Measurements from ENCODE around the gene CREBRF. TPM values are rescaled to one million over a fixed set of nuclear protein-coding genes. Genes with fewer than 3 reads are reported as not detected.

Gene CREBRF
- total and polyA plus RNA-seq, 9 of the 15 experiments (the other 6 are each of a cell fraction or from before 2014, with no cell fraction given) = 1.1 to 4.9 (median 2.9) TPM

GRCh38 chr5:173020154-173020581 lies 36.0 kb upstream of the CREBRF start (continued):
- TF ChIP-seq YY1 (IDR thresholded peaks at IDR 0.05; ENCODE audit: borderline replicate concordance in 1 of 3, control insufficient read depth in 1 of 3, extremely low read depth in 1 of 3, insufficient read depth in 3 of 3, insufficient read length in 1 of 3, insufficient replicate concordance in 2 of 3, low read depth in 1 of 3, low read length in 2 of 3) (peak in 1 of 3 experiments; percentile 35), MNT (conservative IDR thresholded peaks at IDR 0.05) (peak; percentile 27 to 62; a peak in 1 of 4 replicates), TCF3 (CRISPR knock-in tag; IDR thresholded peaks at IDR 0.05) (peak; percentile 38; the same call in 1 of the 2 replicates), FOSL1 (tag; conservative IDR thresholded peaks at IDR 0.05) (peak; percentile 25; the same call in 1 of the 2 replicates), TAL1 (IDR thresholded peaks at IDR 0.05) (peak; percentile 19; the same call in 1 of the 2 replicates), ARID1B (IDR thresholded peaks at IDR 0.05) (peak; percentile 54), RAD51 (IDR thresholded peaks at IDR 0.05; ENCODE audit: borderline replicate concordance, low read depth) (0 out of 2 replicates have a peak, but pooled peaks have one; percentile 9), WHSC1 (IDR thresholded peaks at IDR 0.05; ENCODE audit: low read length) (no peak), JUND (IDR thresholded peaks at IDR 0.05; ENCODE audit: borderline replicate concordance, low read depth, low read length) (0 out of 2 replicates have a peak, but pooled peaks have one; percentile 24), JUND (tag; IDR thresholded peaks at IDR 0.05; ENCODE audit: borderline replicate concordance, low read depth, low read length) (no peak; the same call in 2 of the 3 replicates), LARP7 (IDR thresholded peaks at IDR 0.05) (no peak), NR2C2 (CRISPR knock-in tag; IDR thresholded peaks at IDR 0.05) (no peak), NR2C2 (tag; IDR thresholded peaks at IDR 0.05) (peak; percentile 82), E2F3 (CRISPR knock-in tag; IDR thresholded peaks at IDR 0.05) (no peak), STAG1 (CRISPR knock-in tag; IDR thresholded peaks at IDR 0.05; ENCODE audit: borderline replicate concordance) (no peak), ZNF766 (CRISPR knock-in tag; conservative IDR thresholded peaks at IDR 0.05) (peak; percentile 53; the same call in 1 of the 2 replicates), ZNF175 (CRISPR knock-in tag; IDR thresholded peaks at IDR 0.05; ENCODE audit: low read depth) (no peak), ARID4B (CRISPR knock-in tag; IDR thresholded peaks at IDR 0.05) (0 out of 2 replicates have a peak, but pooled peaks have one; percentile 40), RNF2 (IDR thresholded peaks at IDR 0.05) (peak; percentile 54; the same call in 1 of the 2 replicates), FOXP1 (CRISPR knock-in tag; IDR thresholded peaks at IDR 0.05) (peak; percentile 57; the same call in 1 of the 2 replicates), CBFA2T2 (conservative IDR thresholded peaks at IDR 0.05) (0 out of 2 replicates have a peak, but pooled peaks have one; percentile 27), HDAC1 (IDR thresholded peaks at IDR 0.05) (peak in 1 of 2 experiments; percentile 54; a peak in 1 of 4 replicates)
- TF ChIP-seq, protein P1, sequence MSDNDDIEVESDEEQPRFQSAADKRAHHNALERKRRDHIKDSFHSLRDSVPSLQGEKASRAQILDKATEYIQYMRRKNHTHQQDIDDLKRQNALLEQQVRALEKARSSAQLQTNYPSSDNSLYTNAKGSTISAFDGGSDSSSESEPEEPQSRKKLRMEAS (CRISPR knock-in tag; IDR thresholded peaks at IDR 0.05) = peak; percentile 58; the same call in 1 of the 2 replicates
